Panc1 (cell line): Measurements from ENCODE around the gene RPGRIP1. TPM values are rescaled to one million over a fixed set of nuclear protein-coding genes. Genes with fewer than 3 reads are reported as not detected.

Experiments
- ATAC-seq: fragments of 200-7000 bp; cut with Tn5 transposase; 2 replicates; pipeline ENCODE4 v1.9.1; 2020; ENCODE audit warnings: mild to moderate bottlenecking, moderate library complexity
- BruUV-seq: library from RNA; stranded (reverse); fragments of 400-500 nt; replicated peaks from 2 replicates; lab custom pipeline; 2021; lab: Mats Ljungman, UMichigan
- CTCF ChIA-PET: fragments of 300-600 bp; sonication (Branson Sonifier 250); formaldehyde crosslinking; loops from one replicate; lab custom pipeline; 2022; ENCODE audit warnings: antibody characterized with exemption; lab: Charles Lee
- POLR2A ChIA-PET: fragments of 300-600 bp; sonication (Branson Sonifier 250); formaldehyde crosslinking; loops from one replicate; lab custom pipeline; 2022; ENCODE audit warnings: antibody characterized with exemption; lab: Charles Lee
- DNase-seq: peaks from one replicate; pipeline ENCODE4 v3.0.0-alpha.2; 2010; ENCODE audit warnings: low read depth, low spot score
- H3K27ac ChIP-seq: 2 replicates; pipeline ENCODE4 v1.5.1; 2011; ENCODE audit warnings: mild to moderate bottlenecking, low read length, inconsistent platforms
- H3K27me3 ChIP-seq: fragments of 200-500 bp; sonication (Bioruptor generic); 2 replicates; pipeline ENCODE4 v1.6.0; 2014; ENCODE audit warnings: low read length, inconsistent platforms; ENCODE audit not compliant: control insufficient read depth, insufficient read depth
- H3K36me3 ChIP-seq: fragments of 200-500 bp; sonication (Bioruptor generic); 2 replicates; pipeline ENCODE4 v1.5.1; 2014; ENCODE audit warnings: inconsistent platforms, mild to moderate bottlenecking, low read length, moderate library complexity; ENCODE audit not compliant: control insufficient read depth, insufficient read depth
- H3K4me1 ChIP-seq: 2 replicates; pipeline ENCODE4 v1.5.1; 2011; ENCODE audit warnings: inconsistent platforms, mild to moderate bottlenecking, low read length, moderate library complexity; ENCODE audit not compliant: control insufficient read depth, insufficient read depth
- H3K4me3 ChIP-seq, 2 experiments: 2 replicates each; pipeline ENCODE4 v1.5.1; 2011 to 2012; ENCODE audit warnings: low read depth in 2 of 2, low read length in 2 of 2, mild to moderate bottlenecking in 2 of 2, inconsistent platforms in 1 of 2, moderate library complexity in 1 of 2
- H3K9me3 ChIP-seq: fragments of 200-500 bp; sonication (Bioruptor generic); 2 replicates; pipeline ENCODE4 v1.5.1; 2014; ENCODE audit warnings: low read depth, mild to moderate bottlenecking, inconsistent platforms, low read length, moderate library complexity; ENCODE audit not compliant: control insufficient read depth, insufficient read depth
- POLR2AphosphoS5 ChIP-seq: IDR thresholded peaks from 2 replicates; pipeline ENCODE4 v1.6.1; 2012; ENCODE audit warnings: mild to moderate bottlenecking, low read depth, low read length, moderate library complexity
- SIN3A ChIP-seq: IDR thresholded peaks from 2 replicates; pipeline ENCODE4 v1.6.1; 2012; ENCODE audit warnings: low read depth, mild to moderate bottlenecking, low read length, moderate library complexity, borderline replicate concordance; ENCODE audit not compliant: insufficient read depth
- TCF7L2 ChIP-seq: IDR thresholded peaks from 2 replicates; pipeline ENCODE4 v1.6.1; 2011; ENCODE audit warnings: mild to moderate bottlenecking, low read depth, low read length, inconsistent platforms
- in situ Hi-C: cut with HindIII; loops from 2 replicates; pipeline ENCODE4 v1.10.0; 2016; ENCODE audit warnings: low sequenced_read_pairs, low pct_unique_long_range_greater_than_20kb
- intact Hi-C: fragments of 100-400 bp; cut with micrococcal nuclease; formaldehyde crosslinking; loops from one replicate; pipeline ENCODE4 v1.10.0; 2022; ENCODE audit not compliant: unreplicated experiment
- total RNA-seq: library from RNA; stranded (reverse); gene quantifications from one replicate; pipeline ENCODE4 v1.2.1, GENCODE V29; 2021; ENCODE audit not compliant: unreplicated experiment
- TF ChIP-seq, protein P1 (sequence below), 2 experiments: IDR thresholded peaks; 2 replicates each; pipeline ENCODE4 v1.6.1; 2011 to 2012; ENCODE audit warnings: low read depth in 2 of 2, control low read depth in 1 of 2, low read length in 1 of 2, mild to moderate bottlenecking in 1 of 2, moderate library complexity in 1 of 2; ENCODE audit not compliant: insufficient read depth in 1 of 2
- TF ChIP-seq, protein P2 (sequence below): fragments of 450-650 bp; IDR thresholded peaks from 2 replicates; pipeline ENCODE4 v1.5.1; 2017; ENCODE audit warnings: mild to moderate bottlenecking

The RPGRIP1 gene
- total RNA-seq, 1 experiment from 2014 or later = 0.28 TPM

DNA sequence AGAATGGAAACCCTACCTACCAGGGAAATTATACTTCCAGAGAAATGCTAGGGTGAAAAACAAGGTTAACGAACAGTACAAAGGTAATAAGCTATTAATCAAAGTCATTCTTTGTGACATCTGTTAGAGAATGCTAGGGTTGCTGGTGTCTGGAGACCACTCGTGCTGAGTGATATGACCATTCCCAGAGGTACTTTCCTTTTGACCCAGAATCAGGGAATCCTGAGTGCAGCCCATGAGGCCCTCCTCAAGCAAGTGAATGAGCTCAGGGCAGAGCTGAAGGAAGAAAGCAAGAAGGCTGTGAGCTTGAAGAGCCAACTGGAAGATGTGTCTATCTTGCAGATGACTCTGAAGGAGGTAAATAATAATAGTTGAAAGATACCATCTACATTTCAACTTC is 31.7 kb downstream of the RPGRIP1 start:
- Histone ChIP-seq H3K9me3 (no peaks in the 10 kb centered on the region), H3K27ac (no peak overlapping the region), H3K36me3 (no peaks in the 10 kb centered on the region), H3K4me1 (no peaks in the 10 kb centered on the region), H3K4me3 (no peak overlapping the region), H3K27me3 (no peaks in the 10 kb centered on the region)
- CTCF ChIA-PET = no interaction called here
- POLR2A ChIA-PET = interaction anchor here (0.6 kb wide), 2 partner anchors 9 to 90 kb away, joined by 3 to 5 read pairs; no protein-coding TSS in a partner anchor
- in situ Hi-C loops (no loop called here), intact Hi-C loops (no loop called here)
- ATAC-seq (no peak), DNase-seq (no peak)
- TF ChIP-seq SIN3A (no peak), POLR2AphosphoS5 (no peak)
- TF ChIP-seq, protein P1, sequence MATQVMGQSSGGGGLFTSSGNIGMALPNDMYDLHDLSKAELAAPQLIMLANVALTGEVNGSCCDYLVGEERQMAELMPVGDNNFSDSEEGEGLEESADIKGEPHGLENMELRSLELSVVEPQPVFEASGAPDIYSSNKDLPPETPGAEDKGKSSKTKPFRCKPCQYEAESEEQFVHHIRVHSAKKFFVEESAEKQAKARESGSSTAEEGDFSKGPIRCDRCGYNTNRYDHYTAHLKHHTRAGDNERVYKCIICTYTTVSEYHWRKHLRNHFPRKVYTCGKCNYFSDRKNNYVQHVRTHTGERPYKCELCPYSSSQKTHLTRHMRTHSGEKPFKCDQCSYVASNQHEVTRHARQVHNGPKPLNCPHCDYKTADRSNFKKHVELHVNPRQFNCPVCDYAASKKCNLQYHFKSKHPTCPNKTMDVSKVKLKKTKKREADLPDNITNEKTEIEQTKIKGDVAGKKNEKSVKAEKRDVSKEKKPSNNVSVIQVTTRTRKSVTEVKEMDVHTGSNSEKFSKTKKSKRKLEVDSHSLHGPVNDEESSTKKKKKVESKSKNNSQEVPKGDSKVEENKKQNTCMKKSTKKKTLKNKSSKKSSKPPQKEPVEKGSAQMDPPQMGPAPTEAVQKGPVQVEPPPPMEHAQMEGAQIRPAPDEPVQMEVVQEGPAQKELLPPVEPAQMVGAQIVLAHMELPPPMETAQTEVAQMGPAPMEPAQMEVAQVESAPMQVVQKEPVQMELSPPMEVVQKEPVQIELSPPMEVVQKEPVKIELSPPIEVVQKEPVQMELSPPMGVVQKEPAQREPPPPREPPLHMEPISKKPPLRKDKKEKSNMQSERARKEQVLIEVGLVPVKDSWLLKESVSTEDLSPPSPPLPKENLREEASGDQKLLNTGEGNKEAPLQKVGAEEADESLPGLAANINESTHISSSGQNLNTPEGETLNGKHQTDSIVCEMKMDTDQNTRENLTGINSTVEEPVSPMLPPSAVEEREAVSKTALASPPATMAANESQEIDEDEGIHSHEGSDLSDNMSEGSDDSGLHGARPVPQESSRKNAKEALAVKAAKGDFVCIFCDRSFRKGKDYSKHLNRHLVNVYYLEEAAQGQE (IDR thresholded peaks at IDR 0.05; ENCODE audit: insufficient read depth in 1 of 2, low read depth in 2 of 2, low read length in 1 of 2) = no peak
- BruUV-seq = no TSS peak

DNA sequence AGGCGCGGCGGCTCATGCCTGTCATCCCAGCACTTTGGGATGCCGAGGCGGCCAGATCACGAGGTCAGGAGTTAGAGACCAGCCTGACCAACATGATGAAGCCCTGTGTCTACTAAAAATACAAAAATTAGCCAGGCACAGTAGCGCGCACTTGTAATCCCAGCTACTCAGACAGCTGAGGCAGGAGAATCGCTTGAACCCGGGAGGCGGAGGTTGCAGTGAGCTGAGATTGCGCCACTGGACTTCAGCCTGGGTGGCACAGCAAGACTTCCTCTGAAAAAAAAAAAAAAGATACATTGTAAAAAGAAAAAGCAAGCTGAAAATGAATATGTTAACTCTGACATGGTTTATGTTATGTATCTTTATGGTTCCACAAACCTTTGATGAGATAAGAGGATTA is 33.6 kb downstream of the RPGRIP1 start:
- POLR2A ChIA-PET = no interaction called here
- no peak for TF ChIP-seq SIN3A
- no peak for TF ChIP-seq TCF7L2
- TF ChIP-seq, protein P1 (IDR thresholded peaks at IDR 0.05; ENCODE audit: insufficient read depth in 1 of 2, low read depth in 2 of 2, low read length in 1 of 2) = no peak
- TF ChIP-seq, protein P2, sequence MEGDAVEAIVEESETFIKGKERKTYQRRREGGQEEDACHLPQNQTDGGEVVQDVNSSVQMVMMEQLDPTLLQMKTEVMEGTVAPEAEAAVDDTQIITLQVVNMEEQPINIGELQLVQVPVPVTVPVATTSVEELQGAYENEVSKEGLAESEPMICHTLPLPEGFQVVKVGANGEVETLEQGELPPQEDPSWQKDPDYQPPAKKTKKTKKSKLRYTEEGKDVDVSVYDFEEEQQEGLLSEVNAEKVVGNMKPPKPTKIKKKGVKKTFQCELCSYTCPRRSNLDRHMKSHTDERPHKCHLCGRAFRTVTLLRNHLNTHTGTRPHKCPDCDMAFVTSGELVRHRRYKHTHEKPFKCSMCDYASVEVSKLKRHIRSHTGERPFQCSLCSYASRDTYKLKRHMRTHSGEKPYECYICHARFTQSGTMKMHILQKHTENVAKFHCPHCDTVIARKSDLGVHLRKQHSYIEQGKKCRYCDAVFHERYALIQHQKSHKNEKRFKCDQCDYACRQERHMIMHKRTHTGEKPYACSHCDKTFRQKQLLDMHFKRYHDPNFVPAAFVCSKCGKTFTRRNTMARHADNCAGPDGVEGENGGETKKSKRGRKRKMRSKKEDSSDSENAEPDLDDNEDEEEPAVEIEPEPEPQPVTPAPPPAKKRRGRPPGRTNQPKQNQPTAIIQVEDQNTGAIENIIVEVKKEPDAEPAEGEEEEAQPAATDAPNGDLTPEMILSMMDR = no peak
- TF ChIP-seq POLR2AphosphoS5 = no peak
- Histone ChIP-seq H3K27me3 (no peaks in the 10 kb centered on the region), H3K27ac (no peak overlapping the region), H3K4me3 (no peak overlapping the region), H3K4me1 (no peaks in the 10 kb centered on the region), H3K9me3 (no peaks in the 10 kb centered on the region), H3K36me3 (no peaks in the 10 kb centered on the region)
- CTCF ChIA-PET = no interaction called here
- DNase-seq (no peak), ATAC-seq (no peak)
- intact Hi-C loops = no loop called here
- in situ Hi-C loops = no loop called here
- BruUV-seq = no TSS peak
